IMR-90 (cell line): Measurements from ENCODE around the gene LRRC10B.

ENCODE experiments used
- CTCF ChIP-seq: conservative IDR thresholded peaks from 2 replicates; pipeline ENCODE4 v1.5.1; 2012; ENCODE audit warnings: mild to moderate bottlenecking, low read depth, low read length, improper control_type of control experiment
- POLR2A ChIP-seq: IDR thresholded peaks from 2 replicates; pipeline ENCODE4 v1.6.1; 2012; ENCODE audit warnings: mild to moderate bottlenecking, low read depth, low read length
- RAD21 ChIP-seq: IDR thresholded peaks from 2 replicates; pipeline ENCODE4 v1.6.1; 2012; ENCODE audit warnings: low read length, improper control_type of control experiment
- USF2 ChIP-seq: fragments of 150-350 bp; IDR thresholded peaks from 2 replicates; pipeline ENCODE4 v1.6.1; 2017; ENCODE audit warnings: mild to moderate bottlenecking, antibody characterized with exemption, low read length, low read depth

GRCh38 chr11:61502522-61502921, 6.0 kb upstream of the LRRC10B start:
- no peak for TF ChIP-seq CTCF
- TF ChIP-seq USF2 = no peak
- TF ChIP-seq POLR2A = no peak
- TF ChIP-seq RAD21 = no peak
